ENCODE data around the gene RAB43.
"Not testable (repeated sequence)": the region's sequence is repeated elsewhere in the genome, so short reads cannot be mapped to it uniquely, and the experiment has no call there.

RAB43 gene

GRCh38 chr3:129087904-129088303, 33.7 kb downstream of the RAB43 start:
- DNase-seq = peak; percentile 68

DNA sequence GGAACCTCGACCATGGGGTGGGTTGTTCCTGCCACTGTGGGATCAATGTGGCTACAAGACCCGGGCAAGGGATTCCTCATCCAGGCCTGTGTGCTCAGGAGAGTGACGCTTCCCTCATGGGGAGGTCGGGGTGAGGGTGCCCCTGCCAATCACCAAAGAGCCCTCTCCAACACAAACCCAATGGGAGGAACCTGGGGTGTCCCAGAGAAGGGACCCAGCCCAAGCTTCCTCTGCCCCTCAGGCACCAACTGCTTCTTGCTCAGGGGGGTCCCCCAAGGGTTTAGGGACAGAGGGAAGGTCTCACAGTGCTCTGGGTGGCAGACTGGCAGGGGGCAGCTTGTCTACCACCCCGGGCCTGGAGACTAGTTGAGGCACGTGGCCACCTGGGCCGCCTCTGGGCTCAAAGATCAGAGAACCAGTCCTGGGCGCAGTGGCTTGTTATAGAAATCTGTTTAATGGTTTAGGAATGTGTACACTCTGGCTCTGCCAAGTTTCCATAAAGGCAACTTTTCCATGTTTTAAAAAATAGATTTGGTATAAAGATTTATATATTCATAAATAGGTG, 34.4 kb downstream of the RAB43 start:
- no peak for DNase-seq

- no peak for DNase-seq
Observed at GRCh38 chr3:129085818-129086217, 35.8 kb downstream of the RAB43 start.

DNA sequence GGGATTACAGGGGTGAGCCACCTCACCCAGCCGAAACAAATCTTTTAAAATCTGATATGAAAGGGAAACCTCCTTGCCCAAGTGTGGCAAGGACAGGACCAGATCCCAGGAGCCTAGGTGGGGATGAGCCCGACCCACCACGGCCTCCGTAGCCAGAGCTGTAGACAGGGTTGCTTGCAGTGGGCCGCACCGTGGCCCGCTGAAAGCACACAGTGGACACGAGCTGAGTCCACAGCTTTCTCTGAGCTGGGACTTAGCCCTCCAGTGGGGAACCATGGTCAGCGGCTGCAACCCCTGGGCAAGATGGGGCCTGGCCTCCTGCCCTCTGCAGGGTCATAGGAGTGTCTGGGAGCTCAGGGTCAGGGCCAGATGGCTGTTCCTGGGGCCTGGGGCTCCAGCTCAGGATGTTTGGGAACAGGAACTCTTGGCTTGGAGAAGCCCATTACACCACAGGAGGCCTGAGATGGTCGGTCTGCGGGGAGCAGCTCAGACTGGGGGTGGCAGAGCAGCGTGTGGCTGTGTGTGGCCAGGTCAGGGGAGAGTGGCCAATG, 36.4 kb downstream of the RAB43 start:
- no peak for DNase-seq

GRCh38 chr3:129084501-129084900, 37.1 kb downstream of the RAB43 start:
- DNase-seq = no peak

- no peak for DNase-seq
Observed at GRCh38 chr3:129082026-129082425, 39.6 kb downstream of the RAB43 start.

DNA sequence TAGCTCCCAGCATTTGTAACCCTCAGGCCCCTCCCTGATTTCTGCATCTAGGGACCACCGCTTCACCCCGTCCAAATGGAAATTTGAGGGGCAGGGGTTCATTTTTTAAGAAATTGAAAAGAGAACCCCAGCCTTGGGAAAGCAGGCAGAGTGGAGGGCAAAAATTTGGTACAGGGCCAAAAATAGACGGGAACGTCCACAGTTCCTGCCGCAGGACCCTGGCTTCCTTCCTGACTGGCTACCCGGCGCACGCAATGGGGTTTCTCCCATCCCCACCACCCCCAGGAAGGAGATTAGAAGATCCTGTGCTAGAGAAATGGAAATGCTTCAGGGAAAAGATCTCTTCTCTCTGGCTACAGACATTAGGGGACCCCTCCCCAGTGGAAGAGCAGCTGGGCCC, 40.1 kb downstream of the RAB43 start:
- no peak for DNase-seq

DNA sequence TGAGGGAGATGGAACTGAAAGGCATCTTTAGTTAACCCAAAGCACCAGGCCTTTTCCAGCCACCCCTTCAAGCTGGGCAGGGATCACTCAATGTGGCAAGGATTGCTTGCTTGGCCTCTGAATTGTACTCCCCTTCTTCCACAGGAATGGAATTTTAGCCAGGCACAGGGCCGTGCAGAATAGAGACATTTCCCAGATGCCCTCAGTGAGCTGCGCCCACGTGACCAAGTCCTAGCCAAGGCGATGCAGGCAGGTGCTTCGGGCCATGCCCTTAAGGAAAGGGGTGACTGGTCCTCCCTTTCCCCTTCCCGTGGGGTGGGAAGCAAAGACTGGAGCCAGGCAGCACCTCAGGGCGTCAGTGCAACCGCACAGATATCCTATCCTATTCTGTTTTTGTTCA, 43.1 kb downstream of the RAB43 start:
- DNase-seq = no peak

- DNase-seq = no peak
Observed at GRCh38 chr3:129077222-129077621, 44.4 kb downstream of the RAB43 start.

- DNase-seq = no peak
Observed at GRCh38 chr3:129070086-129070885, 51.3 kb downstream of the RAB43 start.

DNA sequence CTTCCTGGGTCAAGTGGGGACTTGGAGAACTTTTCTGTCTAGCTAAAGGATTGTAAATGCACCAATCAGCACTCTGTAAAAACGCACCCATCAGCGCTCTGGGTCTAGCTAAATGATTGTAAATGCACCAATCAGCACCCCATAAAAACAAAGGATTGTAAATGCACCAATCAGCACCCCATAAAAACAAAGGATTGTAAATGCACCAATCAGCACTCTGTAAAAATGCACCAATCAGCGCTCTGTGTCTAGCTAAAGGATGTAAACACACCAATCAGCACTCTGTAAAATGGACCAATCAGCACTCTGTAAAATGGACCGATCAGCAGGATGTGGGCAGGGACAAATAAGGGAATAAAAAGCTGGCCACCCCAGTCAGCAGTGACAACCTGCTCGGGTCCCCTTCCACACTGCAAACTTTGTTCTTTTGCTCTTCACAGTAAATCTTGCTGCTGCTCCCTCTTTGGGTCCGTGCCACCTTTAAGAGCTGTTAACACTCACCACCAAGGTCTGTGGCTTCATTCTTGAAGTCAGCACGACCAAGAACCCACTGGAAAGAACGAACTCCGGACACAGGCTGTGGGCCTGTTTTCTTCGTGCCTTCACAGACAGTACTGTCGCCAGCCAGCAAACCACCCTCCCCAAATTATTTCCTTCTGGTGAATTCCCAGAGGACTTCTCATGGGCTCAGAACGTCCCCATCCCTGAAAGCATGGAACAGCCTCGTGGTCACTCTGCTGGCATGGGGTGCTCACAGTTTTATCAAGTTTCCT, 52.1 kb downstream of the RAB43 start:
- not testable (repeated sequence) for DNase-seq

- no peak for DNase-seq
Observed at GRCh38 chr3:129068291-129068886, 53.2 kb downstream of the RAB43 start.

DNA sequence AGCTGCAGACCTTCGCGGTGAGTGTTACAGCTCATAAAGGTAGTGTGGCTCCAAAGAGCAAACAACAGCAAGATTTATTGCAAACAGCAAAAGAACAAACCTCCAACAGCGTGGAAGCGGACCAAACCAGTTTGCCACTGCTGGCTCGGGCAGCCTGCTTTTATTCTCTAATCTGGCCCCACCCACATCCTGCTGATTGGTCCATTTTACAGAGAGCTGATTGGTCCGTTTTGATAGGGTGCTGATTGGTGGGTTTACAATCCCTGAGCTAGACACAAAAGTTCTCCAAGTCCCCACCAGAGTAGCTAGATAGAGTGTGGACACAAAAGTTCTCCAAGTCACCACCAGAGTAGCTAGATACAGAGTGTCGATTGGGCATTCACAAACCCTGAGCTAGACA, 53.9 kb downstream of the RAB43 start:
- peak; percentile 7 for DNase-seq

GRCh38 chr3:129065720-129066073, 55.9 kb downstream of the RAB43 start:
- DNase-seq = no peak

- no peak for DNase-seq
Observed at GRCh38 chr3:129065016-129065719, 56.4 kb downstream of the RAB43 start.

- no peak for DNase-seq
Observed at GRCh38 chr3:129063841-129064482, 57.6 kb downstream of the RAB43 start.

- DNase-seq = no peak
Observed at GRCh38 chr3:129063091-129063640, 58.4 kb downstream of the RAB43 start.

- DNase-seq = no peak
Observed at GRCh38 chr3:129061888-129062834, 59.4 kb downstream of the RAB43 start.

DNA sequence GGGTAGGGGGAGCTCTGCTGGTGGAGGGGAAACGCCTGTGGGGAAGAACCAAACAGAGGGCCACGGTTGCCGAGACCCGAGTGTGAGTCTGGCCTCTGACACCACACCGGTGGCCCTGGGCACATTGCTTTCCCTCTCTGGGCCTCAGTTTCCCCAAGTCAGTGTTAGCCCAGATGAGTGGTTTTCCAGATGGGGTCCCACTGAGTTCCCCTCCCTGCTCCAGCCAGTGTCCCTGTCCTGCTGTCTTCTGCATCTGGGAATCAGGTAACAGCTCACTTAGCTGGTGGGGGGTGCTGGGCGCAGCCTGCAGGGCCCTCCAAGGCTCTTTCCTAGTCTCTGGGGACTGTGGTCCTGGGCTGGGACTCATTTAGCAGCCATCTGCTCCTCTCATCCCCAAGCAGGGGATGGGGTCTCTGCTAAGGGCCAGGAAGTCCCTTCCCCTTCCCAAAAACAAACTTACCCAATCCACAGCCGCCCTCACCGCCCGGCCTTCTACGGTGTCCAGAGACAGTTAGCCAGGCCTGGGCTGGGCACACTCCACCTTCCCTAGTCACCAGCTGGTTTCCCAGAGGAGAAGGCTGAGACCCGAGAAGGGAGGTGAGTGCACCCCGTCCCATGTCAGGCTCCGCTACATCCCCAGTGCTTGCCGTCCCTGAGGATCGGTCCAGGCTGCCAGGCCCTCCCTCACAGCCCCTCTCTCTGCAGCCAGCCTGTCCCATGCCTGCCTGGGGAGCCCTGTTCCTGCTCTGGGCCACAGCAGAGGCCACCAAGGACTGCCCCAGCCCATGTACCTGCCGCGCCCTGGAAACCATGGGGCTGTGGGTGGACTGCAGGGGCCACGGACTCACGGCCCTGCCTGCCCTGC, 60.3 kb downstream of the RAB43 start:
- DNase-seq = no peak

Data from OCI-M1 (cell line).